ENCODE measurements around the gene C20orf204. TPM values are rescaled to one million over a fixed set of nuclear protein-coding genes. Genes with fewer than 3 reads are reported as not detected.
"Not testable (repeated sequence)": the region's sequence is repeated elsewhere in the genome, so short reads cannot be mapped to it uniquely, and the experiment has no call there.

The C20orf204 gene
- total RNA-seq, 1 donor from 2014 or later: 0.98 TPM

- DNase-seq (ENCODE audit: extremely low spot score in 2 of 2): no peak
- peaks cover 4 to 72% of the 10 kb centered on the region in 2 donors for H3K36me3 ChIP-seq
- H3K4me1 ChIP-seq: peaks cover 18% of the 10 kb centered on the region
- no peaks in the 10 kb centered on the region for H3K9me3 ChIP-seq
- TF ChIP-seq POLR2AphosphoS5 (IDR thresholded peaks at IDR 0.05; ENCODE audit: insufficient read depth in 1 of 2, low read depth in 1 of 2): no peak
- no peak for TF ChIP-seq POLR2A (IDR thresholded peaks at IDR 0.05)
- no peak for TF ChIP-seq CTCF (IDR thresholded peaks at IDR 0.05)
- no peak overlapping the region for H3K27ac ChIP-seq
- no peak overlapping the region for H3K4me3 ChIP-seq
- no peaks in the 10 kb centered on the region for H3K27me3 ChIP-seq
- intact Hi-C loops (cut with DNase I): no loop called here
Observed at GRCh38 chr20:64006490-64006889, 29.5 kb upstream of the C20orf204 start.

- TF ChIP-seq CTCF (IDR thresholded peaks at IDR 0.05) (no peak), POLR2A (IDR thresholded peaks at IDR 0.05) (no peak), POLR2AphosphoS5 (IDR thresholded peaks at IDR 0.05; ENCODE audit: insufficient read depth in 1 of 2, low read depth in 1 of 2) (no peak)
- Histone ChIP-seq H3K27me3 (no peaks in the 10 kb centered on the region), H3K36me3 (peaks cover 4 to 69% of the 10 kb centered on the region in 2 donors), H3K4me1 (peaks cover 18% of the 10 kb centered on the region), H3K9me3 (no peaks in the 10 kb centered on the region), H3K4me3 (no peak overlapping the region), H3K27ac (no peak overlapping the region)
- no peak for DNase-seq (ENCODE audit: extremely low spot score in 2 of 2)
- intact Hi-C loops (cut with DNase I): no loop called here
Observed at GRCh38 chr20:64006902-64007301, 29.1 kb upstream of the C20orf204 start.

GRCh38 chr20:64009811-64010387 lies 26.1 kb upstream of the C20orf204 start:
- H3K36me3 ChIP-seq: peaks cover 4 to 67% of the 10 kb centered on the region in 2 donors
- H3K4me3 ChIP-seq: no peak overlapping the region
- no peak for TF ChIP-seq POLR2AphosphoS5 (IDR thresholded peaks at IDR 0.05; ENCODE audit: insufficient read depth in 1 of 2, low read depth in 1 of 2)
- no peak for TF ChIP-seq CTCF (IDR thresholded peaks at IDR 0.05)
- no peak for TF ChIP-seq POLR2A (IDR thresholded peaks at IDR 0.05)
- intact Hi-C loops (cut with DNase I): no loop called here
- no peaks in the 10 kb centered on the region for H3K27me3 ChIP-seq
- H3K9me3 ChIP-seq: no peaks in the 10 kb centered on the region
- DNase-seq (ENCODE audit: extremely low spot score in 2 of 2): no peak
- no peak overlapping the region for H3K27ac ChIP-seq
- peaks cover 9% of the 10 kb centered on the region for H3K4me1 ChIP-seq

GRCh38 chr20:64010711-64011237 lies 25.2 kb upstream of the C20orf204 start:
- Histone ChIP-seq H3K27ac (no peak overlapping the region), H3K9me3 (no peaks in the 10 kb centered on the region), H3K4me1 (peaks cover under 1% of the 10 kb centered on the region), H3K36me3 (peaks cover 4 to 64% of the 10 kb centered on the region in 2 donors), H3K4me3 (no peak overlapping the region), H3K27me3 (no peaks in the 10 kb centered on the region)
- intact Hi-C loops (cut with DNase I): no loop called here
- no peak for DNase-seq (ENCODE audit: extremely low spot score in 2 of 2)
- TF ChIP-seq CTCF (IDR thresholded peaks at IDR 0.05) (no peak), POLR2AphosphoS5 (IDR thresholded peaks at IDR 0.05; ENCODE audit: insufficient read depth in 1 of 2, low read depth in 1 of 2) (no peak), POLR2A (IDR thresholded peaks at IDR 0.05) (no peak)

- Histone ChIP-seq H3K27me3 (no peaks in the 10 kb centered on the region), H3K36me3 (peaks cover 4 to 63% of the 10 kb centered on the region in 2 donors), H3K27ac (no peak overlapping the region), H3K4me1 (no peaks in the 10 kb centered on the region), H3K9me3 (no peaks in the 10 kb centered on the region), H3K4me3 (no peak overlapping the region)
- TF ChIP-seq CTCF (IDR thresholded peaks at IDR 0.05) (no peak), POLR2AphosphoS5 (IDR thresholded peaks at IDR 0.05; ENCODE audit: insufficient read depth in 1 of 2, low read depth in 1 of 2) (no peak), POLR2A (IDR thresholded peaks at IDR 0.05) (no peak)
- DNase-seq (ENCODE audit: extremely low spot score in 2 of 2): no peak
- intact Hi-C loops (cut with DNase I): no loop called here
Observed at GRCh38 chr20:64011366-64011779, 24.6 kb upstream of the C20orf204 start.

GRCh38 chr20:64012385-64013154 lies 23.4 kb upstream of the C20orf204 start:
- H3K9me3 ChIP-seq; intact Hi-C loops (cut with DNase I); H3K27ac ChIP-seq; H3K4me3 ChIP-seq; DNase-seq (ENCODE audit: extremely low spot score in 2 of 2); H3K4me1 ChIP-seq; H3K27me3 ChIP-seq: not testable (repeated sequence)
- H3K36me3 ChIP-seq: peaks cover 4 to 75% of the 10 kb centered on the region in 2 donors

Measured in vagina (tissue), 2 donors.